Panc1 (cell line): Measurements from ENCODE around the gene AKT3. TPM values are rescaled to one million over a fixed set of nuclear protein-coding genes. Genes with fewer than 3 reads are reported as not detected.

Experiments used
- ATAC-seq: fragments of 200-7000 bp; cut with Tn5 transposase; 2 replicates; pipeline ENCODE4 v1.9.1; 2020; ENCODE audit warnings: mild to moderate bottlenecking, moderate library complexity
- BruUV-seq: library from RNA; stranded (reverse); fragments of 400-500 nt; replicated peaks from 2 replicates; lab custom pipeline; 2021; lab: Mats Ljungman, UMichigan
- CTCF ChIA-PET: fragments of 300-600 bp; sonication (Branson Sonifier 250); formaldehyde crosslinking; loops from one replicate; lab custom pipeline; 2022; ENCODE audit warnings: antibody characterized with exemption; lab: Charles Lee
- POLR2A ChIA-PET: fragments of 300-600 bp; sonication (Branson Sonifier 250); formaldehyde crosslinking; loops from one replicate; lab custom pipeline; 2022; ENCODE audit warnings: antibody characterized with exemption; lab: Charles Lee
- DNase-seq: peaks from one replicate; pipeline ENCODE4 v3.0.0-alpha.2; 2010; ENCODE audit warnings: low read depth, low spot score
- H3K27ac ChIP-seq: 2 replicates; pipeline ENCODE4 v1.5.1; 2011; ENCODE audit warnings: mild to moderate bottlenecking, low read length, inconsistent platforms
- H3K27me3 ChIP-seq: fragments of 200-500 bp; sonication (Bioruptor generic); 2 replicates; pipeline ENCODE4 v1.6.0; 2014; ENCODE audit warnings: low read length, inconsistent platforms; ENCODE audit not compliant: control insufficient read depth, insufficient read depth
- H3K36me3 ChIP-seq: fragments of 200-500 bp; sonication (Bioruptor generic); 2 replicates; pipeline ENCODE4 v1.5.1; 2014; ENCODE audit warnings: inconsistent platforms, mild to moderate bottlenecking, low read length, moderate library complexity; ENCODE audit not compliant: control insufficient read depth, insufficient read depth
- H3K4me1 ChIP-seq: 2 replicates; pipeline ENCODE4 v1.5.1; 2011; ENCODE audit warnings: inconsistent platforms, mild to moderate bottlenecking, low read length, moderate library complexity; ENCODE audit not compliant: control insufficient read depth, insufficient read depth
- H3K4me3 ChIP-seq, 2 experiments: 2 replicates each; pipeline ENCODE4 v1.5.1; 2011 to 2012; ENCODE audit warnings: low read depth in 2 of 2, low read length in 2 of 2, mild to moderate bottlenecking in 2 of 2, inconsistent platforms in 1 of 2, moderate library complexity in 1 of 2
- H3K9me3 ChIP-seq: fragments of 200-500 bp; sonication (Bioruptor generic); 2 replicates; pipeline ENCODE4 v1.5.1; 2014; ENCODE audit warnings: low read depth, mild to moderate bottlenecking, inconsistent platforms, low read length, moderate library complexity; ENCODE audit not compliant: control insufficient read depth, insufficient read depth
- POLR2AphosphoS5 ChIP-seq: IDR thresholded peaks from 2 replicates; pipeline ENCODE4 v1.6.1; 2012; ENCODE audit warnings: mild to moderate bottlenecking, low read depth, low read length, moderate library complexity
- SIN3A ChIP-seq: IDR thresholded peaks from 2 replicates; pipeline ENCODE4 v1.6.1; 2012; ENCODE audit warnings: low read depth, mild to moderate bottlenecking, low read length, moderate library complexity, borderline replicate concordance; ENCODE audit not compliant: insufficient read depth
- TCF7L2 ChIP-seq: IDR thresholded peaks from 2 replicates; pipeline ENCODE4 v1.6.1; 2011; ENCODE audit warnings: mild to moderate bottlenecking, low read depth, low read length, inconsistent platforms
- in situ Hi-C: cut with HindIII; loops from 2 replicates; pipeline ENCODE4 v1.10.0; 2016; ENCODE audit warnings: low sequenced_read_pairs, low pct_unique_long_range_greater_than_20kb
- intact Hi-C: fragments of 100-400 bp; cut with micrococcal nuclease; formaldehyde crosslinking; loops from one replicate; pipeline ENCODE4 v1.10.0; 2022; ENCODE audit not compliant: unreplicated experiment
- total RNA-seq: library from RNA; stranded (reverse); gene quantifications from one replicate; pipeline ENCODE4 v1.2.1, GENCODE V29; 2021; ENCODE audit not compliant: unreplicated experiment
- TF ChIP-seq, protein P1 (sequence below): fragments of 450-650 bp; IDR thresholded peaks from 2 replicates; pipeline ENCODE4 v1.5.1; 2017; ENCODE audit warnings: mild to moderate bottlenecking
- TF ChIP-seq, protein P2 (sequence below), 2 experiments: IDR thresholded peaks; 2 replicates each; pipeline ENCODE4 v1.6.1; 2011 to 2012; ENCODE audit warnings: low read depth in 2 of 2, control low read depth in 1 of 2, low read length in 1 of 2, mild to moderate bottlenecking in 1 of 2, moderate library complexity in 1 of 2; ENCODE audit not compliant: insufficient read depth in 1 of 2

The AKT3 gene
- total RNA-seq, 1 experiment from 2014 or later = 11.0 TPM

DNA sequence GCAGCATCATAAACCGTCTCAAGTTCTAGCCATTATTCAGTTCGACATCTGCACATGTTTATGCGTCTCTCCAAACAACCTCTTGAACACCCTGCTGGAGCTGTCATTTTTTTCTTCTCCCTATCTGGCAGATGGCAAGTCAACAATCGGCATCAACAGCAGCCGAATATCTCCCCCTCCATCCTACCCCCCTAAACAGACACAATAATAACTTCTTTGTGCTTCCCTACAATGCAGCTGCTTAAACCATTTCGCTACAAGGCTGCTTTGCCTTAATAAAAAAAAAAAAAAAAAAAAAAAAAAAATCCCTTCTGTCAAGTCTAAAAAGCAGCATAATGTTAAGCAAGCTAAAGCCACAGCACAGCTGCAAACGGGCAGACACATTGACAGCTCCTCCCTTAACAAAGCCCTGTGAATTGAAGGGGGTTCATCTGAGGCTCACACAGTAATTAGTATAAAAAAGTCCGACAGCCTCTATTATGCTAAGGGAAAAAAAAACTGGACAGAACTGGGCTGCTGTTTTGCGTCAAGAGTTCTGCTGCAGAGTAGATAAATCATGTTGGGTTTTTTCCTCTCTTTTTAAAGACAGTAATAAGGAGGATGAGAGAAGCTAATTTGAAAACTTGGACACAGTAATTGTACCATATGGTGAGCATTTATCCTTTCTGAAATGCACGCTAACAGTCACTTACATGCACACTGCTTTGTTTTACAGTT, 136.4 kb downstream of the AKT3 start:
- no peak overlapping the region for H3K27ac ChIP-seq
- H3K36me3 ChIP-seq = no peaks in the 10 kb centered on the region
- ChIA-PET CTCF (no interaction called here), POLR2A (no interaction called here)
- H3K9me3 ChIP-seq = no peaks in the 10 kb centered on the region
- DNase-seq (no peak), ATAC-seq (no peak)
- H3K4me1 ChIP-seq = no peaks in the 10 kb centered on the region
- no TSS peak for BruUV-seq
- in situ Hi-C loops = no loop called here
- H3K27me3 ChIP-seq = no peaks in the 10 kb centered on the region
- H3K4me3 ChIP-seq = no peak overlapping the region
- TF ChIP-seq POLR2AphosphoS5 (no peak), TCF7L2 (no peak), SIN3A (no peak)
- TF ChIP-seq, protein P1, sequence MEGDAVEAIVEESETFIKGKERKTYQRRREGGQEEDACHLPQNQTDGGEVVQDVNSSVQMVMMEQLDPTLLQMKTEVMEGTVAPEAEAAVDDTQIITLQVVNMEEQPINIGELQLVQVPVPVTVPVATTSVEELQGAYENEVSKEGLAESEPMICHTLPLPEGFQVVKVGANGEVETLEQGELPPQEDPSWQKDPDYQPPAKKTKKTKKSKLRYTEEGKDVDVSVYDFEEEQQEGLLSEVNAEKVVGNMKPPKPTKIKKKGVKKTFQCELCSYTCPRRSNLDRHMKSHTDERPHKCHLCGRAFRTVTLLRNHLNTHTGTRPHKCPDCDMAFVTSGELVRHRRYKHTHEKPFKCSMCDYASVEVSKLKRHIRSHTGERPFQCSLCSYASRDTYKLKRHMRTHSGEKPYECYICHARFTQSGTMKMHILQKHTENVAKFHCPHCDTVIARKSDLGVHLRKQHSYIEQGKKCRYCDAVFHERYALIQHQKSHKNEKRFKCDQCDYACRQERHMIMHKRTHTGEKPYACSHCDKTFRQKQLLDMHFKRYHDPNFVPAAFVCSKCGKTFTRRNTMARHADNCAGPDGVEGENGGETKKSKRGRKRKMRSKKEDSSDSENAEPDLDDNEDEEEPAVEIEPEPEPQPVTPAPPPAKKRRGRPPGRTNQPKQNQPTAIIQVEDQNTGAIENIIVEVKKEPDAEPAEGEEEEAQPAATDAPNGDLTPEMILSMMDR = no peak
- TF ChIP-seq, protein P2, sequence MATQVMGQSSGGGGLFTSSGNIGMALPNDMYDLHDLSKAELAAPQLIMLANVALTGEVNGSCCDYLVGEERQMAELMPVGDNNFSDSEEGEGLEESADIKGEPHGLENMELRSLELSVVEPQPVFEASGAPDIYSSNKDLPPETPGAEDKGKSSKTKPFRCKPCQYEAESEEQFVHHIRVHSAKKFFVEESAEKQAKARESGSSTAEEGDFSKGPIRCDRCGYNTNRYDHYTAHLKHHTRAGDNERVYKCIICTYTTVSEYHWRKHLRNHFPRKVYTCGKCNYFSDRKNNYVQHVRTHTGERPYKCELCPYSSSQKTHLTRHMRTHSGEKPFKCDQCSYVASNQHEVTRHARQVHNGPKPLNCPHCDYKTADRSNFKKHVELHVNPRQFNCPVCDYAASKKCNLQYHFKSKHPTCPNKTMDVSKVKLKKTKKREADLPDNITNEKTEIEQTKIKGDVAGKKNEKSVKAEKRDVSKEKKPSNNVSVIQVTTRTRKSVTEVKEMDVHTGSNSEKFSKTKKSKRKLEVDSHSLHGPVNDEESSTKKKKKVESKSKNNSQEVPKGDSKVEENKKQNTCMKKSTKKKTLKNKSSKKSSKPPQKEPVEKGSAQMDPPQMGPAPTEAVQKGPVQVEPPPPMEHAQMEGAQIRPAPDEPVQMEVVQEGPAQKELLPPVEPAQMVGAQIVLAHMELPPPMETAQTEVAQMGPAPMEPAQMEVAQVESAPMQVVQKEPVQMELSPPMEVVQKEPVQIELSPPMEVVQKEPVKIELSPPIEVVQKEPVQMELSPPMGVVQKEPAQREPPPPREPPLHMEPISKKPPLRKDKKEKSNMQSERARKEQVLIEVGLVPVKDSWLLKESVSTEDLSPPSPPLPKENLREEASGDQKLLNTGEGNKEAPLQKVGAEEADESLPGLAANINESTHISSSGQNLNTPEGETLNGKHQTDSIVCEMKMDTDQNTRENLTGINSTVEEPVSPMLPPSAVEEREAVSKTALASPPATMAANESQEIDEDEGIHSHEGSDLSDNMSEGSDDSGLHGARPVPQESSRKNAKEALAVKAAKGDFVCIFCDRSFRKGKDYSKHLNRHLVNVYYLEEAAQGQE (IDR thresholded peaks at IDR 0.05; ENCODE audit: insufficient read depth in 1 of 2, low read depth in 2 of 2, low read length in 1 of 2) = no peak
- intact Hi-C loops = no loop called here

DNA sequence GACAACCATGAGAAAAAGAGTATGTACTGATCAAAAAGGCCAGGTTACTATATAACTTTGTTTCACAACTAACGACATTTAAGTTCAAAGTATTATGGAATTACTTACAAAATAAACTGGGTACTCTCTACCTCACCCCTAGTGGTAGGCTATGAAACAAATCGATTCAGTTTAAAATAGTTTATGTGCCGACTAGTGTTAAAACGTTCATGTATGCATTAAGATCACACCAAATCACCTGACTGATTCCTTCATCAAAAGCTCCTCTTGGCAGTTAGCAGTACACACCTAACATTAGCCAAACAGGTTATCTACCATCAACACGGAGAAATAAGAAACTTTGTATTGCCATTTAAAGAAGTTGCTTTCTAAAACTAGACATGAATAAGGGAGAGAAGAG, 137.1 kb downstream of the AKT3 start:
- CTCF ChIA-PET = no interaction called here
- ATAC-seq (no peak), DNase-seq (no peak)
- Histone ChIP-seq H3K4me1 (no peaks in the 10 kb centered on the region), H3K27me3 (no peaks in the 10 kb centered on the region), H3K4me3 (no peak overlapping the region), H3K9me3 (no peaks in the 10 kb centered on the region), H3K27ac (no peak overlapping the region), H3K36me3 (no peaks in the 10 kb centered on the region)
- no TSS peak for BruUV-seq
- intact Hi-C loops = no loop called here
- POLR2A ChIA-PET = no interaction called here
- in situ Hi-C loops = no loop called here
- TF ChIP-seq, protein P1 = peak; percentile 23; the same call in 1 of the 2 replicates
- TF ChIP-seq, protein P2 (IDR thresholded peaks at IDR 0.05; ENCODE audit: insufficient read depth in 1 of 2, low read depth in 2 of 2, low read length in 1 of 2) = no peak
